AG08396 (cell line): ENCODE results near the gene CLTA.
"Not testable (repeated sequence)": the region's sequence is repeated elsewhere in the genome, so short reads cannot be mapped to it uniquely, and the experiment has no call there.

Experiments
- DNase-seq: peaks from one replicate; pipeline ENCODE4 v3.0.0; 2012; ENCODE audit warnings: low spot score, mixed read lengths

CLTA gene

DNA sequence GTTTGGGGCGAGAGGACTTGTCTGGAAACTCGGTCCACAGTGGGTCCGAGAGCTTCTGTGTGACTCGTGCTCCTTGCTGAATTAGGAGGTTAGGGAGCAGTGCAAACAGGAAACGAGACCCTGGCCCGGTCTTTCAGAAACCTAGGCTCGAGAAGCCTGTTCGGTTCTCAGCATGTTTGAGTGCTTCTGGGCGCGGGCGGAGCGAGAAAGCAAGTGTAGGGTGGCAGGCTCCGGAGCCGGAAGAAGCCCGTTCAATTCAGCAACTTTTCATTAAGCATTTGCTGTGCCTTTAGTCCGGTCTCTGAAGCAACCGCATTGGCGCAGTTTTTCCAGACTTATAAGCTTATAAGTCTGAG lies 547 bp downstream of the CLTA start:
- no peak for DNase-seq

DNA sequence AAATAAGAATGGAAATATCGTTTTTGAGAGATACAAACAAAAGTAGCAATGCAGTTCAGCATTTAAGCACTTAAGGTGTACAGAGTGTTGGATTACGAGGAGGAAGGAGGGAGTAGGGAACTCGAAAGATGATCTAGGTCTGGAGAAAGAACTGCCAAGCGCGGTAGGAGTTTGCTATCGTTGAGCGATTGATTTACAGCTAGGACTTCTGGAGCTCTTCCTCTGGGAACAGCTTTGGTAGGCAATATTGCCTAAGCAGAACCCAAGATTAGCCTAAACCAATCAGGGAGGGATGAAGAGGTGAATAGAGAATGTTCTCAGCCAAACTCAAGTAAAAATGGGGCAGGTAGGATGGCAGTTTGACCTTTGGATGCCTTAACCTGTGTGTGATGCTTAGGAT lies 965 bp downstream of the CLTA start:
- no peak for DNase-seq

DNA sequence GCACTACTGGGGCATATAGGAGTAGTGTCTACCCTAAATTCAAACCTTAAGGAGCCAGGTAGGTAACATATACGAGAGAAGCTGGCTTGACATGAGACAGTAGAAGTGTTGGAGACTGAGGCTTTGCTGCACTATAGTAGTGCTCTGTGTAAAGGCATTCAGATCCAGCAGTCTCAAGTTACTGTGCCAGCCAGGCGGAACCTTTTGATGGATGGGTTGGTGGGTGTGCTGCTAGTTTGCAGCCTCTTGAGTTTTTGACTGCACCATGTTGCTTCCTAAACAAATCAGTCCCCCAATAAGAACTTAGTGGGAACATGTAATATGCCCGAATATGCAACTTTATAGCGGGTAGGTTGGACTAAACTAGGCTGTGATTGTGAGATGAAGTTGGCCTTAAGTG lies 1.5 kb downstream of the CLTA start:
- DNase-seq = no peak

GRCh38 chr9:36193023-36193422 lies 2.3 kb downstream of the CLTA start:
- no peak for DNase-seq

GRCh38 chr9:36194326-36195000 lies 3.7 kb downstream of the CLTA start:
- DNase-seq = no peak

- DNase-seq = no peak
These were observed 14.3 kb downstream of the CLTA start for GRCh38 chr9:36204906-36205547.

DNA sequence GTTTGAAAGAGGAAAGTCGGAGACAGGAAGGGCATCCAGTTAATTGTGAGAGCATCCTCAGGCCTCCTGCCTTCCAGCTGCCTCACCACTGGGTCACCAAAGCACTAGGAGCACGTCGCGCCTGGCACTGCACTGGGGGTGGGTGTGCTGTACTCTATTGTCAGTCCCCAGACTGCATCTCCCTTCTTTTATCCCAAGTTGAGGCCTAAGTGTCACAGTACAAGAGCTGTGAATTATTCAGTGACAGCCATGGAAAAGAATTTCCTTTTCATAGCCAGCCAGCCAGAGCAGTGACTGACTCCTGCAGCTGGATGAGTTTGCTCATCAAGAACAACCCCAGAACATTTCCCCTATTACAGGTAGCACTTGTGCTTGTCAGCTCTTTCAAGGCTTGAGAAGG lies 16.3 kb downstream of the CLTA start:
- DNase-seq = no peak

DNA sequence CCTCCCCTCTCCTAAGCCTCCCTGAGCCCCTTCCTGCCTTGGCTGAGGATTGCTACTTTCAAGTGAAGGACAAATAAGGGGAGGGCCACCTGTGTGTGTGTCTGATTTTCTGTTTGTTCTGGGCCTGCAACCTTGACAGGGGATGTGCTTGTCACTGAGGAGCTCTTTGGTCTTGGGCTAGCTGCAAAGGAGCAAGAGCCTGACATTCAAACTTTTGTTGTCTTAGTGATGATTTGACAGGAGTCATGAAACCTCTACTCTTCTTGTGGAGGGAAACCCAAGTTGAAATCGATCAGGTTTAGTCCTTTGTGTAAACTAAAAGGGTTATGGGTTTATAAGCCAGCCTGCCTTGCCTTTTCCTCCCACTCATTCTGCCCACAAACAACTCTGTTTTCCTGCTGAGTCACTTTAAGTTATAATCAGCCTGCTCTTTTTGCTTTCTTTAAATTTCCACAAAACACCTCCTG lies 16.9 kb downstream of the CLTA start:
- DNase-seq = no peak

DNA sequence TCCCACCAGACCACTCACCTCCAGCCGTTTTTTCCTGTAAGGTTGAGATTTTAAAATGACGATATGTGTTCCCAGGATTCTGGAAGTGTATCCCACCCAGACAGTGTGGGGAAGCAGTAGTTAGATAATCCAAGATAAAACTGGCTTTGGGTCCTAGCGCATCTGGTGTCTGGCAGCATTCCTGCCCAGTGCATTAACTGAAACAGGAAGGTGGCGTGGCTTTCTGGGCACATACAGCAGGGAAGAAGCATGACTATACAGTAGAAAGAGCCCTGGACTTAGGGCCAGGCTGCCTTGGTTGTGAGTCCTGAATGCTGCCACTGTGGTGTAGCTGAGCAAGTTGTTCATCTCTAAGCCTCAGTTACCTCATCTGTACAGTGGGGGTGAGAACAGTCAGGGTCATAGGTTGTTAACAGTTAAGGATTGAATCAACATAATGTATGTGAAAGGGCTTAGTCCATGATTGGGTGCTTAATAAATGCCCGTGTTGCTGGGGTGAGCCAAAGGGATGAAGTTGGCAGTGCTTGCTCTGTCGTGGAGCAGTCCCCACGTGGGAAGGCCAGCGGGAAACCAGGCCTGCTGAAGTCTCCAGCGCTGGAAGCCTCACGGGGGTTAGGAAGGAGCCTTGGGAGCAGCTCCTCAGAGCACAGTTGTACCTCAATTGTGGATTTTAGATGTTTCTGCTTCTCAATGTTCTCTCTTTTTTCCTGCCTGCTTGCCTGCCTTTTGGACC lies 18.0 kb downstream of the CLTA start:
- DNase-seq = no peak

DNA sequence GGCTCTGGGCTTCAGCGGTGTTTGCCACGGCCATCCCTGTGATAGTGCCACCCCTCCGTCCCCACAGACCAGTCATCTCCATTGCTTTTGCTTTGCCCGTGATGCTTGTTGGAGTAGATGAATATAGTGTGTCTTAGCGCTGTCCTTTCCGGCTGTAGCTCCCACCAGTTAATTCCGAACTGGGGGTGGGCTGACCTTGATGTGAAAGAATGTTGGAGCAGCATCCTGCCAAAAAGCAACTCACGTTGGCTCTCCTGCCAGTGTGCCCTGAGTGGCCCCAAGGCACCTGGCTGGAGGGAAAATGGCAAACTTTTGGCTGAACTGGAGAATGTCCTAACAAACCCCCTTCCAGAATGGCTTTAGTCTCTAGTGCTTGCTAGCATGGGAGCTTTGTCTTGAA lies 20.0 kb downstream of the CLTA start:
- no peak for DNase-seq

DNA sequence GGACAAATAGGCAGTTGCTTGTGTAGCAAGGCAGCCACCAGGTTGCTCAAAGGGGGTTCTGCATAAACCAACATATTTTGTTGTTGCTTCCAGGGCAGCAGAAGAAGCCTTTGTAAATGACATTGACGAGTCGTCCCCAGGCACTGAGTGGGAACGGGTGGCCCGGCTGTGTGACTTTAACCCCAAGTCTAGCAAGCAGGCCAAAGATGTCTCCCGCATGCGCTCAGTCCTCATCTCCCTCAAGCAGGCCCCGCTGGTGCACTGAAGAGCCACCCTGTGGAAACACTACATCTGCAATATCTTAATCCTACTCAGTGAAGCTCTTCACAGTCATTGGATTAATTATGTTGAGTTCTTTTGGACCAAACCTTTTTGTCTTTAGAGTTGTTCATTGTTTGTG lies 20.8 kb downstream of the CLTA start:
- no peak for DNase-seq

- DNase-seq = no peak
These were observed 22.7 kb downstream of the CLTA start for GRCh38 chr9:36213387-36213786.

DNA sequence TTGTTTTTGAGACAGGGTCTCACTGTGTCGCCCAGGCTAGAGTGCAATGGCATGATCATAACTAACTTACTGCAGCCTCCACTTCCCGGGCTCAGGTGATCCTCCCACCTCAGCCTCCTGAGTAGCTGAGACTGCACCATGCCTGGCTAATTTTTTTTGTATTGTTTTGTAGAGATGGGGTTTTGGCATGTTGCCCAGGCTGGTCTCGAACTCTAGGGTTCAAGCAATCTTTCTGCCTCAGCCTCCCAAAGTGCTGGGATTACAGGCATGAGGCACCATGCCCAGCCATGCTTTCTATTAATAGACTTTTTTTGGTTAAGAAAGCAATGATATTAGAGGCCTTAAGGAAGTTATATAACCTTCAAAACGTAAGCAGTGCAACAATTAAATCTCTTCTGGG lies 23.3 kb downstream of the CLTA start:
- DNase-seq = no peak

GRCh38 chr9:36214571-36214970 lies 23.9 kb downstream of the CLTA start:
- DNase-seq = no peak

GRCh38 chr9:36217256-36217968 lies 26.7 kb downstream of the CLTA start:
- DNase-seq = no peak

DNA sequence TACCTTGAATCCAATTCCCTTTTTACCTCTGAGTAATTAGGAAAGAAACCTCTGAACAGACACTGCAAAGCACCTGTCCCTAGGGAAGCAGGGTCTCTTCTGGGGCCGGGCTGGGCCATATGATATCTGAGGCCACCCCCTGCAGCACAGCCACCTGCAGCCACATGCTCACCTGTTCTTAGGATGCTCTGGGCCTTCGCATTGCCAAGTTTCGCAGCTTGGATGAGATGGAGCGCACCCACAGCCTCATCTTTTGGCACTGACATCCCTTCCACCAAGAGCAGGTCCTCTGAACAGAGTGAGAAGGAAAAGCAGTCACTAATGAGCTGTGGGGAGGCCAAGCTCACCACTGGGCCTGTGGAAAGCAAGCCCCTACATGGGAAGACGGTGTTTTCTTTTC lies 27.3 kb downstream of the CLTA start:
- no peak for DNase-seq

- DNase-seq = no peak
These were observed 27.7 kb downstream of the CLTA start for GRCh38 chr9:36218411-36218901.

- no peak for DNase-seq
These were observed 30.9 kb downstream of the CLTA start for GRCh38 chr9:36221667-36222066.

- no peak for DNase-seq
These were observed 31.7 kb downstream of the CLTA start for GRCh38 chr9:36222449-36222848.

- no peak for DNase-seq
These were observed 46.5 kb downstream of the CLTA start for GRCh38 chr9:36237230-36237629.

DNA sequence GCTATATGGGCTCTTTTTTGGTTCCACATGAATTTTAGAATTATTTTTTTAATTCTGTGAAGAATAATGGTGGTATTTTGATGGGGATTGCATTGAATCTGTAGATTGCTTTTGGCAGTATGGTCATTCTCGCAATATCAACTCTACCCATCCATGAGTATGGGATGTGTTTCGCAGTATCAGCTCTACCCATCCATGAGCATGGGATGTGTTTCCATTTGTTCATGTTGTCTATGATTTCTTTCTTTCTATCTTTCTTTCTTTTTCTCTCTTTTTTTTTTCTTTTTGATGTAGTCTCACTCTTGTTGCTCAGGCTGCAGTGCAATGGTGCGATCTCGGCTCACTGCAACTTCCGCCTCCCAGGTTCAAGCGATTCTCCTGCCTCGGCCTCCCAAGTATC lies 48.5 kb downstream of the CLTA start:
- not testable (repeated sequence) for DNase-seq

DNA sequence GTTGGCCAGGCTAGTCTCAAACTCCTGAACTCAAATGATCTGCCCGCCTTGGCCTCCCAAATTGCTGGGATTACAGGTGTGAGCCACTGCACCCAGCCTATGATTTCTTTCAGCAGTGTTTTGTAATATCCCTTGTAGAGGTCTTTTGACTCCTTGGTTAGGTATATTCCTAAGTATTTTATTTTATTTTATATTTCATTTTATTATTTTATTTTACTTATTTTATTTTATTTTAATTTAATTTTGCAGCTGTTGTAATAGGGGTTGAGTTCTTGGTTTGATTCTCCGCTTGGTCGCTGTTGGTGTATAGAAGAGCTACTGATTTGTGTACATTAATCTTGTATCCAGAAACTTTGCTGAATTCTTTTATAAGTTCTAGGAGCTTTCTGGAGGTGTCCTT lies 49.0 kb downstream of the CLTA start:
- not testable (repeated sequence) for DNase-seq

- DNase-seq = no peak
These were observed 55.2 kb downstream of the CLTA start for GRCh38 chr9:36245906-36246305.
